Measurements from ENCODE around the gene NEURL1B.
"Not testable (repeated sequence)": the region's sequence is repeated elsewhere in the genome, so short reads cannot be mapped to it uniquely, and the experiment has no call there.

Gene NEURL1B

DNA sequence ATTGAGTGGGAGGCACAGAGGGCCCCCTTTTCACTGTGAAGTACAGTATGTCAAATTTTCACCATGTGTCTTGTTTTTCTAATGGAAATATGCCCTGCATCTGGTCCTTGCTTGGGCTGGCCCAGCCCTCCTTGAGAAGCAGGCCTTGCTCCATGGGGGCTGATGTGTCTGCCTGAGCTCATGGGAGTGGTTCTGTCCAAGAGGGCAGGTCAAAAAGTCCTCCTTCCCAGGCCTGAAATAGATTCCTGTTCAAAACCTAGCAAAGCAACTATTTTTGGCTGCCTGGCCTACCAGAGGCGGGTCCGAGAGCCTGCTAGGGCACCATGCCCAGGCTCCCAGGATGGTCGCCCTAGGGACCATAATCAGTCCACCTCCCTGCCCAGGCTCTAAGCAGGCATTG, 40.5 kb upstream of the NEURL1B start:
- H3K4me3 ChIP-seq (ENCODE audit: low read length): no peak overlapping the region
- TF ChIP-seq, protein P1, sequence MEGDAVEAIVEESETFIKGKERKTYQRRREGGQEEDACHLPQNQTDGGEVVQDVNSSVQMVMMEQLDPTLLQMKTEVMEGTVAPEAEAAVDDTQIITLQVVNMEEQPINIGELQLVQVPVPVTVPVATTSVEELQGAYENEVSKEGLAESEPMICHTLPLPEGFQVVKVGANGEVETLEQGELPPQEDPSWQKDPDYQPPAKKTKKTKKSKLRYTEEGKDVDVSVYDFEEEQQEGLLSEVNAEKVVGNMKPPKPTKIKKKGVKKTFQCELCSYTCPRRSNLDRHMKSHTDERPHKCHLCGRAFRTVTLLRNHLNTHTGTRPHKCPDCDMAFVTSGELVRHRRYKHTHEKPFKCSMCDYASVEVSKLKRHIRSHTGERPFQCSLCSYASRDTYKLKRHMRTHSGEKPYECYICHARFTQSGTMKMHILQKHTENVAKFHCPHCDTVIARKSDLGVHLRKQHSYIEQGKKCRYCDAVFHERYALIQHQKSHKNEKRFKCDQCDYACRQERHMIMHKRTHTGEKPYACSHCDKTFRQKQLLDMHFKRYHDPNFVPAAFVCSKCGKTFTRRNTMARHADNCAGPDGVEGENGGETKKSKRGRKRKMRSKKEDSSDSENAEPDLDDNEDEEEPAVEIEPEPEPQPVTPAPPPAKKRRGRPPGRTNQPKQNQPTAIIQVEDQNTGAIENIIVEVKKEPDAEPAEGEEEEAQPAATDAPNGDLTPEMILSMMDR (conservative IDR thresholded peaks at IDR 0.05; ENCODE audit: low read depth, low read length): no peak
- DNase-seq (ENCODE audit: low read depth): no peak

DNA sequence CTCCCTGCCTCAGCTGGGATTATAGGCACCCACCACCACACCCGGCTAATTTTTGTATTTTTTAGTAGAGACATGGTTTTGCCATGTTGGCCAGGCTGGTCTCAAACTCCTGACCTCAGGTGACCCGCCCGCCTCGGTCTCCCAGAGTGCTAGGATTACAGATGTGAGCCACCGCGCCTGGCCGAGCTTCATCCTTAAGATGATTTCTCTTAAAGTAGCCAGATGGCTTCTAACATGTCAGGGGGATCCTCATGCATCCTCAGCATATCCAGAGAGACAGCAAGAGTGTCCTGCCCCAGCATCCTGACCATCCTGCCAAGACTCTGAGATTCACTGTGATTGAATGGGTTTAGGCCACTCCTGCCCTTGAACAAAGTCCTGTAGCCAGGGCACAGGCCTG, 39.5 kb upstream of the NEURL1B start:
- not testable (repeated sequence) for H3K4me3 ChIP-seq (ENCODE audit: low read length); DNase-seq (ENCODE audit: low read depth)

DNA sequence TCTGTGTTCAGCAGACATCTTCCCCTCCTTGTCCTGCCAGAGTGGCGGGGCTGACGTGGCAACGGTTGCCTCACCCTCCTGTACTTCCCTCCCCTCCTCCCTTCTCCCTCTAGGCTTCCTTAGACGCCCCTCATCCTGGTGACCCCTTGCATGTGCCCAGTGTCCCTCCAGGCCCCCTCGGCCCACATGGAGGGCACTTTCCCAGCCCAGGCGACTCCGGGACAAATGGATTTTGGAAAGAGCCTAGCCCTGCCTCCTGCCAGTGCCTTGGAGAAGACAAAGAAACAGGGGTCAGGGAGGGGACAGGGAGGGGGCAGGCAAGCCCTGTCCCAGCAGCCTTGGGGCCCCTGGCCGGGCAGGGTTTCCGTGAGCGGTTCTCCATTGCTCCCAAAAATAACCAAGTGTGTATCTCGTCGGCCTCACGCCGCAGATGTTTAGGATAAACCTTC, 38.3 kb upstream of the NEURL1B start:
- H3K4me3 ChIP-seq (ENCODE audit: low read length): no peak overlapping the region
- TF ChIP-seq, protein P1 (conservative IDR thresholded peaks at IDR 0.05; ENCODE audit: low read depth, low read length): no peak
- DNase-seq (ENCODE audit: low read depth): no peak

DNA sequence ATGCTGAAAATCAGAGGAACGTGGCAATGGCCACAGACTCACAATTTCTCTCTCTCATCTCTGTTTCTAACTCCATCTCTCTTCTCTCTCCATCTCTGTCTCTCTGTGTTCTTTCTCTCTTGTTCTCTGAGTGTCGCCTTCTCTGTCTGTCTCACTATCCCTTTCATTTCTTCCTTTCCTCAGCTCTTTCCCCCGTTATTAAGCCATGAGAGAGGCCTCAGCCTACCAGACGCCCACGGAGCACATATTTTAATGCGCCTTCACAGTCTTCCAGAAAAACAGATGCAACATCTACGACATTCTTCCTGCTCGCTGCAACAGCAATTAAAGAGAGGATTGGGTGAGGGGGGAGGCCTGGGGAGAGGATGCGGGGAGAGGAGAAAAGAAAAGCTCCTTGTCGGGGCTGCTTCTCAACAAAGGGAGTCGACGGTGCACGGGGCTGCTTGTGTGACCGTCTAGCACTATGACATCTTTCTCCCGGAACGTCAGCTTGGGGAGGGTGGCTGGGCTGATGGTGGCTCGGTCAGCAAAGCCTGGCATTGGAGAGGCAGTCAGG, 37.7 kb upstream of the NEURL1B start:
- no peak for DNase-seq (ENCODE audit: low read depth)
- no peak overlapping the region for H3K4me3 ChIP-seq (ENCODE audit: low read length)
- TF ChIP-seq, protein P1 (conservative IDR thresholded peaks at IDR 0.05; ENCODE audit: low read depth, low read length): no peak

DNA sequence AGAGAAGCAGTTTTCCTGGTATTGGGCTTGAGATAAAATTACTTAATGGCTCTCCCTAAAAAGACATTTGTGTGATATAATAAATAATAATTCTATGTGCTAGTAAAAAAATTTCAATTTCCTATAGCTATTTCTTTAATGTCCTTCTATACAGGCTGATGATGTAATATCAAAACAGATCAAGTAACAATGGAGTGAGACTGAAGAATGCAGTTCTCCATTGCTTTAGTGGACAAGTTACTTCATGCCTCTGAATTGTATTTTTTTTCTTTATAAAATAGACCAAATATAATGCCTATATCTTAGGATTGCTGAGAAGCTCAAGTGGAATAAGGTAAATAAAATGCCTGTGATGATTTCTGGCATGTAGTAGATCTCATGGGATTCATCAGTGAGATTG, 35.6 kb upstream of the NEURL1B start:
- no peak overlapping the region for H3K4me3 ChIP-seq (ENCODE audit: low read length)
- TF ChIP-seq, protein P1 (conservative IDR thresholded peaks at IDR 0.05; ENCODE audit: low read depth, low read length): no peak
- no peak for DNase-seq (ENCODE audit: low read depth)

DNA sequence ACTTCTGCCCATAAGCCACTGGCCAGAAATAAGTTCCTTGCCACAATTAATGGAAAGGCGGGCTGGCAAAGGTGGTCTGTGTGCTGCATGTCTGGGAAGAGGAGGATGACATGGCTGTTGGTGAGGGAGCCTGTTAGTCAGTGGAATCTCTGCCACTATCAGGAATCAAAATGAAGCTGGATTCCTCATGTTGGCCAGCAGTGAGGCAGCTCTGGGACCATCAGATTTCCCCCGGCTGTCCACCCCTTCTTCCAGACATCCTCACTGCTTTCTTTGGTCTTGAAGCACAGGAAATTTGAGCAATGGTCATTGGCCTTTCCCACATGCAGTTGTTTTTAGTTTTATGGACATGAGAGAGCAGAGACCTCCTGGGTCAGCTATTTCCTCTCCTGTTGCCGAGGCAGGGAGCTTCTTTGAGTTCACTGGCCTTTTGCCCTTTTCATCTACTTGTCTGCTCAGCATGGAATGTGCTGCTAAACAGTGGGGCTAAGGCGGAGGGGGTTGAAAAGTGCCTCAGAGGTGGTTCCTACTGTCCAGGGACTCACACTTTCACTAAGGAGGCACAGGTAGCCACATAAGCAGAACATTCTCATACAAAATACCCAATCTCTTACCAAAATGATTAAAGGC, 34.8 kb upstream of the NEURL1B start:
- H3K4me3 ChIP-seq (ENCODE audit: low read length): no peak overlapping the region
- no peak for DNase-seq (ENCODE audit: low read depth)
- TF ChIP-seq, protein P1 (conservative IDR thresholded peaks at IDR 0.05; ENCODE audit: low read depth, low read length): no peak

DNA sequence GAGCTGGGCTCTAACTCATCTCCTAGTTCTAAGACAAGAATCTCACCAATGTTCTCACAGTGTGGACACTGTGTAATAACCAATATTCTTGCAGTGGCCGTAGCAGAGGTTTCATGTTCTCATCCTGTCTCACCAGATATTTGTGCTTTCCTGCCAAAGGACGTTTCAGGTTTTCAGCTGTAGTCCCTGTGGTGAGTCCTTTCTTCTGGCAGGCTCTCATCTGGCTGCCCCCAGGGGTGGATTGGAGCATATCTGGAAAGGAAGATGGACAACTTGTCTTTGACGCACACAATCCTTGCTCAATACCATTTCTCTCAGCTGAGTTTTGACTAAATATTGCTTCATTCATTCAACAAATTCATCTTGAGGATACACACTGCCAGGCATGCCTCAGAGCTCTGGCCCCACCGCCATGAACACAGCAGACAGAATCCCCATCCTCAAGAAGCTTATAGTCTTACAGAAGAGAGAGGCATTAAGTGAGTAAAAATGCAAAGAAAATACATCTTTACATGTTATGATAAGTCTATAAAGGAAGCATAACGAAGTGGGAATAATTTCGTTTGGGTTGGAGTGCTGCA, 33.8 kb upstream of the NEURL1B start:
- DNase-seq (ENCODE audit: low read depth): no peak
- TF ChIP-seq, protein P1 (conservative IDR thresholded peaks at IDR 0.05; ENCODE audit: low read depth, low read length): no peak
- no peak overlapping the region for H3K4me3 ChIP-seq (ENCODE audit: low read length)
